HepG2 (cell line): ENCODE measurements around the gene CAMSAP2. TPM values are rescaled to one million over a fixed set of nuclear protein-coding genes. Genes with fewer than 3 reads are reported as not detected.

Source experiments
- CHD2 ChIP-seq: IDR thresholded peaks from 2 replicates; pipeline ENCODE4 v1.6.1; 2011; ENCODE audit warnings: low read depth, low read length, improper control_type of control experiment
- ELF3 ChIP-seq: IDR thresholded peaks from 2 replicates; pipeline ENCODE4 v1.6.1; 2016; ENCODE audit warnings: missing genetic modification reagents, missing compliant biosample characterization
- GABPB1 ChIP-seq: IDR thresholded peaks from 2 replicates; pipeline ENCODE4 v1.6.1; 2016; ENCODE audit warnings: mild to moderate bottlenecking, missing genetic modification reagents, moderate library complexity, missing compliant biosample characterization
- KDM3A ChIP-seq: IDR thresholded peaks from 2 replicates; pipeline ENCODE4 v1.6.1; 2018; ENCODE audit warnings: low read depth, missing compliant biosample characterization
- NFYC ChIP-seq: IDR thresholded peaks from 2 replicates; pipeline ENCODE4 v1.6.1; 2016; ENCODE audit warnings: missing genetic modification reagents, missing compliant biosample characterization
- THYN1 ChIP-seq: sonication (generic); formaldehyde crosslinking; IDR thresholded peaks from 2 replicates; pipeline ENCODE4 v1.8.1; 2023; ENCODE audit warnings: low read depth, mild to moderate bottlenecking, moderate library complexity, missing genetic modification reagents, borderline replicate concordance
- ZNF468 ChIP-seq: sonication (generic); formaldehyde crosslinking; IDR thresholded peaks from 2 replicates; pipeline ENCODE4 v1.8.0; 2022; ENCODE audit warnings: mild to moderate bottlenecking, moderate library complexity, missing genetic modification reagents
- polyA plus RNA-seq, 8 experiments: library from polyadenylated mRNA; depleted of rRNA in 3 of 8; stranded (reverse) in 7 of 8; unstranded in 1 of 8; fragments of >200 nt; fragmentation: Illumina TruSeq in 4 of 8; extraction: Trizol in 4 of 8; gene quantifications; 2 replicates each; pipeline versions ENCODE4 v1.2.1 to v1.2.3, GENCODE V29; 2011 to 2016; ENCODE audit warnings: low read depth in 4 of 8, missing spikeins in 1 of 8, mixed read lengths in 1 of 8; ENCODE audit not compliant: insufficient read depth in 1 of 8
- total RNA-seq, 5 experiments: library from RNA; depleted of rRNA; stranded (reverse); fragments of >200 nt; fragmentation: Illumina TruSeq; extraction: Trizol; gene quantifications; 2 replicates each; pipeline ENCODE4 v1.2.3, GENCODE V29; 2016; ENCODE audit warnings: low read depth in 1 of 5
- TF ChIP-seq, protein P1 (sequence below): sonication (generic); formaldehyde crosslinking; IDR thresholded peaks from 2 replicates; pipeline ENCODE4 v1.4.0; 2020; ENCODE audit warnings: missing genetic modification reagents, borderline replicate concordance
- TF ChIP-seq, protein P2 (sequence below), 2 experiments: sonication (generic) in 1 of 2; formaldehyde crosslinking in 1 of 2; IDR thresholded peaks; 2 replicates each; pipeline versions ENCODE4 v1.5.1 to v1.6.1; 2011 to 2020; ENCODE audit warnings: borderline replicate concordance in 1 of 2, low read depth in 1 of 2, low read length in 1 of 2, mild to moderate bottlenecking in 1 of 2, missing genetic modification reagents in 1 of 2, moderate library complexity in 1 of 2
- TF ChIP-seq, protein P3 (sequence below): sonication (generic); formaldehyde crosslinking; IDR thresholded peaks from 2 replicates; pipeline ENCODE4 v1.4.0; 2020; ENCODE audit warnings: missing genetic modification reagents, mild to moderate bottlenecking, borderline replicate concordance
- TF ChIP-seq, protein P4 (sequence below): IDR thresholded peaks from 2 replicates; pipeline ENCODE4 v1.6.1; 2012; ENCODE audit warnings: inconsistent platforms
- TF ChIP-seq, protein P5 (sequence below): sonication (generic); formaldehyde crosslinking; IDR thresholded peaks from 2 replicates; pipeline ENCODE4 v1.9.0; 2022; ENCODE audit warnings: low read depth, missing genetic modification reagents
- TF ChIP-seq, protein P6 (sequence below): sonication (generic); formaldehyde crosslinking; IDR thresholded peaks from 2 replicates; pipeline ENCODE4 v1.8.0; 2022; ENCODE audit warnings: low read depth, missing genetic modification reagents
- TF ChIP-seq, protein P7 (sequence below): sonication (generic); formaldehyde crosslinking; IDR thresholded peaks from 2 replicates; pipeline ENCODE4 v1.5.1; 2020; ENCODE audit warnings: missing genetic modification reagents, mild to moderate bottlenecking, borderline replicate concordance

CAMSAP2 gene
- total and polyA plus RNA-seq, 2 of the 13 experiments (the other 11 are each of a cell fraction or from before 2014, with no cell fraction given), result 3.4 to 8.2 TPM

DNA sequence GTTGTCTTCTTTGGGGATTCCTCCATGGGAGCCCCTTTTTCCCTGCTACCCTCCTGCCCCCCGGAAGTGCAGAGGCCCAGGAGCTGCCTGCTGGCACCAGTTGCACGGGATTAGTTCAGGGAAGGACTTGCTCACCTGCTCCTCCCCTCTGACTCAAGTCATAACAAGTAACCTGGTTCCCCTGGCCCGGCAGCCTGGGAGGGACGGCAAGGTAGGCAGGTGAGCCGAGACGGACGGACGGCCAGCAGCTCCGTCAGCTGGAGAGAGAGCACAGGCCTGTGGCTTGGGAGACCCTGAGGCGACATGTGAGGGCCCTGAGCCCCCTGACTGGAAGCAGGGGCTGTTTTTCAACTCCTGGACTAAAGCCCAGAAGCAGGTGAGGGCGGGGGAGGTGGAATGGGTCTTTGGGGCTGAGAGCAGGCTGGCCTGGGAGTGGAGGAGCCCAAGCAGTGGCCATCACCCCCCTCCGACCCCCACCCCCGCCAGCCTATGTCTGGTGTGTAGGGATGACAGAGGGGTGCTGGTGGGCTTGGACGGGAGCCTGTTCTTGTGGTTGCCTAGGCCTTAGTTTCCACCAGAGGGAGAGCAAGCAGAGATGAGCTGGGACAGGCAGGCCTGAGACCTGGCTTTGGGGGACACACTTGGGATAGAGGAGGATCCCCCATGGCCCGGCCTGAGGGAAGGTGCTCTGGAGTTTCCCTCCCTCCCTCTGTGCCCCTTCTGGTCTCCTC is 156.2 kb downstream of the CAMSAP2 start, which contains the start of gene INAVA (continued):
- TF ChIP-seq KDM3A (CRISPR knock-in tag) (no peak), ELF3 (CRISPR knock-in tag) (no peak), ZNF468 (CRISPR knock-in tag) (no peak), CHD2 (no peak), THYN1 (CRISPR knock-in tag) (no peak), NFYC (CRISPR knock-in tag) (no peak), GABPB1 (peak; percentile 80)
- TF ChIP-seq, protein P1, sequence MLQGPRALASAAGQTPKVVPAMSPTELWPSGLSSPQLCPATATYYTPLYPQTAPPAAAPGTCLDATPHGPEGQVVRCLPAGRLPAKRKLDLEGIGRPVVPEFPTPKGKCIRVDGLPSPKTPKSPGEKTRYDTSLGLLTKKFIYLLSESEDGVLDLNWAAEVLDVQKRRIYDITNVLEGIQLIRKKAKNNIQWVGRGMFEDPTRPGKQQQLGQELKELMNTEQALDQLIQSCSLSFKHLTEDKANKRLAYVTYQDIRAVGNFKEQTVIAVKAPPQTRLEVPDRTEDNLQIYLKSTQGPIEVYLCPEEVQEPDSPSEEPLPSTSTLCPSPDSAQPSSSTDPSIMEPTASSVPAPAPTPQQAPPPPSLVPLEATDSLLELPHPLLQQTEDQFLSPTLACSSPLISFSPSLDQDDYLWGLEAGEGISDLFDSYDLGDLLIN, result no peak
- TF ChIP-seq, protein P2, sequence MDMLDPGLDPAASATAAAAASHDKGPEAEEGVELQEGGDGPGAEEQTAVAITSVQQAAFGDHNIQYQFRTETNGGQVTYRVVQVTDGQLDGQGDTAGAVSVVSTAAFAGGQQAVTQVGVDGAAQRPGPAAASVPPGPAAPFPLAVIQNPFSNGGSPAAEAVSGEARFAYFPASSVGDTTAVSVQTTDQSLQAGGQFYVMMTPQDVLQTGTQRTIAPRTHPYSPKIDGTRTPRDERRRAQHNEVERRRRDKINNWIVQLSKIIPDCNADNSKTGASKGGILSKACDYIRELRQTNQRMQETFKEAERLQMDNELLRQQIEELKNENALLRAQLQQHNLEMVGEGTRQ (IDR thresholded peaks at IDR 0.05; ENCODE audit: low read depth, low read length), result no peak
- TF ChIP-seq, protein P2 (CRISPR knock-in tag; IDR thresholded peaks at IDR 0.05; ENCODE audit: borderline replicate concordance), result no peak
- TF ChIP-seq, protein P3, sequence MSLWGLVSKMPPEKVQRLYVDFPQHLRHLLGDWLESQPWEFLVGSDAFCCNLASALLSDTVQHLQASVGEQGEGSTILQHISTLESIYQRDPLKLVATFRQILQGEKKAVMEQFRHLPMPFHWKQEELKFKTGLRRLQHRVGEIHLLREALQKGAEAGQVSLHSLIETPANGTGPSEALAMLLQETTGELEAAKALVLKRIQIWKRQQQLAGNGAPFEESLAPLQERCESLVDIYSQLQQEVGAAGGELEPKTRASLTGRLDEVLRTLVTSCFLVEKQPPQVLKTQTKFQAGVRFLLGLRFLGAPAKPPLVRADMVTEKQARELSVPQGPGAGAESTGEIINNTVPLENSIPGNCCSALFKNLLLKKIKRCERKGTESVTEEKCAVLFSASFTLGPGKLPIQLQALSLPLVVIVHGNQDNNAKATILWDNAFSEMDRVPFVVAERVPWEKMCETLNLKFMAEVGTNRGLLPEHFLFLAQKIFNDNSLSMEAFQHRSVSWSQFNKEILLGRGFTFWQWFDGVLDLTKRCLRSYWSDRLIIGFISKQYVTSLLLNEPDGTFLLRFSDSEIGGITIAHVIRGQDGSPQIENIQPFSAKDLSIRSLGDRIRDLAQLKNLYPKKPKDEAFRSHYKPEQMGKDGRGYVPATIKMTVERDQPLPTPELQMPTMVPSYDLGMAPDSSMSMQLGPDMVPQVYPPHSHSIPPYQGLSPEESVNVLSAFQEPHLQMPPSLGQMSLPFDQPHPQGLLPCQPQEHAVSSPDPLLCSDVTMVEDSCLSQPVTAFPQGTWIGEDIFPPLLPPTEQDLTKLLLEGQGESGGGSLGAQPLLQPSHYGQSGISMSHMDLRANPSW (CRISPR knock-in tag), result no peak
- TF ChIP-seq, protein P4, sequence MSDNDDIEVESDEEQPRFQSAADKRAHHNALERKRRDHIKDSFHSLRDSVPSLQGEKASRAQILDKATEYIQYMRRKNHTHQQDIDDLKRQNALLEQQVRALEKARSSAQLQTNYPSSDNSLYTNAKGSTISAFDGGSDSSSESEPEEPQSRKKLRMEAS, result no peak
- TF ChIP-seq, protein P5, sequence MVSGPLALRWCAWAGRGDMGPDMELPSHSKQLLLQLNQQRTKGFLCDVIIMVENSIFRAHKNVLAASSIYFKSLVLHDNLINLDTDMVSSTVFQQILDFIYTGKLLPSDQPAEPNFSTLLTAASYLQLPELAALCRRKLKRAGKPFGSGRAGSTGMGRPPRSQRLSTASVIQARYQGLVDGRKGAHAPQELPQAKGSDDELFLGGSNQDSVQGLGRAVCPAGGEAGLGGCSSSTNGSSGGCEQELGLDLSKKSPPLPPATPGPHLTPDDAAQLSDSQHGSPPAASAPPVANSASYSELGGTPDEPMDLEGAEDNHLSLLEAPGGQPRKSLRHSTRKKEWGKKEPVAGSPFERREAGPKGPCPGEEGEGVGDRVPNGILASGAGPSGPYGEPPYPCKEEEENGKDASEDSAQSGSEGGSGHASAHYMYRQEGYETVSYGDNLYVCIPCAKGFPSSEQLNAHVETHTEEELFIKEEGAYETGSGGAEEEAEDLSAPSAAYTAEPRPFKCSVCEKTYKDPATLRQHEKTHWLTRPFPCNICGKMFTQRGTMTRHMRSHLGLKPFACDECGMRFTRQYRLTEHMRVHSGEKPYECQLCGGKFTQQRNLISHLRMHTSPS (CRISPR knock-in tag), result no peak
- TF ChIP-seq, protein P6, sequence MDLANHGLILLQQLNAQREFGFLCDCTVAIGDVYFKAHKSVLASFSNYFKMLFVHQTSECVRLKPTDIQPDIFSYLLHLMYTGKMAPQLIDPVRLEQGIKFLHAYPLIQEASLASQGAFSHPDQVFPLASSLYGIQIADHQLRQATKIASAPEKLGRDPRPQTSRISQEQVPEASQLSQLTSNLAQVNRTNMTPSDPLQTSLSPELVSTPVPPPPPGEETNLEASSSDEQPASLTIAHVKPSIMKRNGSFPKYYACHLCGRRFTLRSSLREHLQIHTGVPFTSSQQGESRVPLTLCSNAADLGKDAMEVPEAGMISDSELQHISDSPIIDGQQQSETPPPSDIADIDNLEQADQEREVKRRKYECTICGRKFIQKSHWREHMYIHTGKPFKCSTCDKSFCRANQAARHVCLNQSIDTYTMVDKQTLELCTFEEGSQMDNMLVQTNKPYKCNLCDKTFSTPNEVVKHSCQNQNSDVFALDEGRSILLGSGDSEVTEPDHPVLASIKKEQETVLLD (CRISPR knock-in tag), result no peak
- TF ChIP-seq, protein P7, sequence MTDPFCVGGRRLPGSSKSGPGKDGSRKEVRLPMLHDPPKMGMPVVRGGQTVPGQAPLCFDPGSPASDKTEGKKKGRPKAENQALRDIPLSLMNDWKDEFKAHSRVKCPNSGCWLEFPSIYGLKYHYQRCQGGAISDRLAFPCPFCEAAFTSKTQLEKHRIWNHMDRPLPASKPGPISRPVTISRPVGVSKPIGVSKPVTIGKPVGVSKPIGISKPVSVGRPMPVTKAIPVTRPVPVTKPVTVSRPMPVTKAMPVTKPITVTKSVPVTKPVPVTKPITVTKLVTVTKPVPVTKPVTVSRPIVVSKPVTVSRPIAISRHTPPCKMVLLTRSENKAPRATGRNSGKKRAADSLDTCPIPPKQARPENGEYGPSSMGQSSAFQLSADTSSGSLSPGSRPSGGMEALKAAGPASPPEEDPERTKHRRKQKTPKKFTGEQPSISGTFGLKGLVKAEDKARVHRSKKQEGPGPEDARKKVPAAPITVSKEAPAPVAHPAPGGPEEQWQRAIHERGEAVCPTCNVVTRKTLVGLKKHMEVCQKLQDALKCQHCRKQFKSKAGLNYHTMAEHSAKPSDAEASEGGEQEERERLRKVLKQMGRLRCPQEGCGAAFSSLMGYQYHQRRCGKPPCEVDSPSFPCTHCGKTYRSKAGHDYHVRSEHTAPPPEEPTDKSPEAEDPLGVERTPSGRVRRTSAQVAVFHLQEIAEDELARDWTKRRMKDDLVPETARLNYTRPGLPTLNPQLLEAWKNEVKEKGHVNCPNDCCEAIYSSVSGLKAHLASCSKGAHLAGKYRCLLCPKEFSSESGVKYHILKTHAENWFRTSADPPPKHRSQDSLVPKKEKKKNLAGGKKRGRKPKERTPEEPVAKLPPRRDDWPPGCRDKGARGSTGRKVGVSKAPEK (CRISPR knock-in tag), result no peak
